ENCODE results near the gene VIPR2. TPM values are rescaled to one million over a fixed set of nuclear protein-coding genes. Genes with fewer than 3 reads are reported as not detected.

VIPR2 gene
- total and polyA plus RNA-seq, 11 donors = 3.3 to 27.0 (median 18.5) TPM

DNA sequence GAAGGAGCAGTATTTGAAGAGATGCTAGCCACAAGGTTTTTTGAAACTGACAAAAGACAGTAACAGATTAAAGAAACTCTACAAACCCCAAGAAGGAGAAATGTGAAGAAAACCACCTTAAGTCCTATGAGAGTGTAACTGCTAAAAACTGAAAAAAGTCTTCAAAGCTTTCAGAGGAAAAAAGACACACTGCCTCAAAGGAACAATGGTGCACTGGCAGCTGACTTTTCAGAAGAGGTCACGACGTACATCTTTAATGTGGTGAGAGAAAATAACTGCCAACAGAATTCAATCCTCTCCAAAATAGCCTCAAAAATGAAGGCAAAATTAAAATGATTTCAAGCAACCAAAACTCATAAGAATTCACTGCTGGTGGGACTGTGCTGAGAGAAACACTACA is 94.0 kb downstream of the VIPR2 start:
- DNase-seq (no peak), ATAC-seq (no peak)
- Histone ChIP-seq H3K4me1 (no peaks in the 10 kb centered on the region), H3K4me3 (no peak overlapping the region), H3K9me3 (peaks cover 0 to 11% (median 0%) of the 10 kb centered on the region in 12 donors), H3K36me3 (peaks cover 0 to 10% (median 0%) of the 10 kb centered on the region in 9 donors), H3K27me3 (no peaks in the 10 kb centered on the region), H3K27ac (no peak overlapping the region)
- intact Hi-C loops (cut with DNase I) = no loop called here
- 83 to 96% (median 90%) methylated on average over 2 of the region's 2 CpGs for WGBS, 4 donors
- TF ChIP-seq, protein P1, sequence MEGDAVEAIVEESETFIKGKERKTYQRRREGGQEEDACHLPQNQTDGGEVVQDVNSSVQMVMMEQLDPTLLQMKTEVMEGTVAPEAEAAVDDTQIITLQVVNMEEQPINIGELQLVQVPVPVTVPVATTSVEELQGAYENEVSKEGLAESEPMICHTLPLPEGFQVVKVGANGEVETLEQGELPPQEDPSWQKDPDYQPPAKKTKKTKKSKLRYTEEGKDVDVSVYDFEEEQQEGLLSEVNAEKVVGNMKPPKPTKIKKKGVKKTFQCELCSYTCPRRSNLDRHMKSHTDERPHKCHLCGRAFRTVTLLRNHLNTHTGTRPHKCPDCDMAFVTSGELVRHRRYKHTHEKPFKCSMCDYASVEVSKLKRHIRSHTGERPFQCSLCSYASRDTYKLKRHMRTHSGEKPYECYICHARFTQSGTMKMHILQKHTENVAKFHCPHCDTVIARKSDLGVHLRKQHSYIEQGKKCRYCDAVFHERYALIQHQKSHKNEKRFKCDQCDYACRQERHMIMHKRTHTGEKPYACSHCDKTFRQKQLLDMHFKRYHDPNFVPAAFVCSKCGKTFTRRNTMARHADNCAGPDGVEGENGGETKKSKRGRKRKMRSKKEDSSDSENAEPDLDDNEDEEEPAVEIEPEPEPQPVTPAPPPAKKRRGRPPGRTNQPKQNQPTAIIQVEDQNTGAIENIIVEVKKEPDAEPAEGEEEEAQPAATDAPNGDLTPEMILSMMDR (IDR thresholded peaks at IDR 0.05) = no peak
- no peak for TF ChIP-seq POLR2A (IDR thresholded peaks at IDR 0.05)

DNA sequence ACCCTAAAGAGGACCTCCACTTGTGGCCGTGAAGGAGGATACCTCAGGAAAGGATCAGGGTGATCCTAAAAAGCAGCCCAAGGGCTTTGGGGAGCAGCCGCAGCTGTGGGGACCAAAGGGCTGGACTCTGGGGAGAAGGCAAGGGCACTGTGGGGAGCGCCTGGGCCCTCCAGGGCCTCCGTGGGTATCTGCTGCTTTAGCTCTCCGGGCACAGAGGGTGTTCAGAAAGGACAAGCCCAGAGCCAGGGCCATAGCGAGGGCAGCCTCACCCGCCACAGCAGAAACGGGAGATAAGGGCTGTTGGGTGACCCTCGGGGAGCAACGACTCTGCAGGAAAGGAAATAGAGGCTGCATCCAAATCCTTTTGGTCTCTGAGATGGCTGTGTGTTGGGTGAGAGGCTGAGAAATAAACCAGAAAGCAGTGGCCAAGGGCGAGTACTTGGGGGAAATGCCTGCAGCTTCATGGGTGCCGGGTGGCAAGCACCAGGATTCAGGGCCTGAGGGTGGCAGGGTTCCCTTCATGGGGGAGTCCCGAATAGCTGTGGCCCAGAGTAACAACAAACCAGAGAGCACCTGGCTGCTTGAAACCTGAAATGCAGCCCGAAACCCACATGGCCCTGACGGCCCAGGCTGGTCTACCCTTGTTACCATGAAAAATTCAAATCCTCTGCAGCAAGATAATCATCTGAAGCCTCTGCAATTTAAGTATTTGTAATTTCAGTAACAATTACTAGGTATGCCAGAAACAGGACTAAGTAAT is 95.2 kb downstream of the VIPR2 start:
- intact Hi-C loops (cut with DNase I) = no loop called here
- Histone ChIP-seq H3K36me3 (peaks cover 0 to 2% (median 0%) of the 10 kb centered on the region in 9 donors), H3K27me3 (no peaks in the 10 kb centered on the region), H3K27ac (no peak overlapping the region), H3K9me3 (peaks cover 0 to 11% (median 0%) of the 10 kb centered on the region in 12 donors), H3K4me1 (no peaks in the 10 kb centered on the region), H3K4me3 (no peak overlapping the region)
- ATAC-seq (no peak), DNase-seq (no peak)
- TF ChIP-seq, protein P1 (IDR thresholded peaks at IDR 0.05) = no peak
- no peak for TF ChIP-seq POLR2A (IDR thresholded peaks at IDR 0.05)
- 80 to 90% (median 84%) methylated on average over 15 of the region's 15 CpGs for WGBS, 4 donors

DNA sequence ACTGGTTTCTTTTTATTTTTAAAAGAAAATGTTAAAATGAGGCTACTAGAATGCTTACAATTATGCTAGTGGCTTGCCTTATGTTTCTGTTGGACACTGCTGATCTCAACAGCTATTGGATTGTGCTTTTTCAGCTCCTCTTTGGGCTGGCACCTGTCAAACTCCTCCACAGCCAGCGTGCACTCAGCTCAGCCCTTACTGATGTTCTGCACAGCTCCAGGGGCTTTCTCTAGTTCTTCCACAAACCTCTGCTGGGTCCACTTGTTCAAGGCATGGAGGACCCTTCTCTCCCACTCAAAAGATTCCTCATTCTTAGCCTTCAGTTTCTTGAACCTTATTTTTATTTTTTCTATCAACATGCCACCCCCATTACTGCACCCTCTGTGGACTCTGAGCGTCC is 96.0 kb downstream of the VIPR2 start:
- 67 to 85% (median 78%) methylated on average over 2 of the region's 2 CpGs for WGBS, 4 donors
- Histone ChIP-seq H3K27me3 (no peaks in the 10 kb centered on the region), H3K36me3 (no peaks in the 10 kb centered on the region), H3K4me1 (no peaks in the 10 kb centered on the region), H3K9me3 (peaks cover 0 to 17% (median 0%) of the 10 kb centered on the region in 12 donors), H3K27ac (no peak overlapping the region), H3K4me3 (no peak overlapping the region)
- ATAC-seq (no peak), DNase-seq (no peak)
- intact Hi-C loops (cut with DNase I) = no loop called here
- TF ChIP-seq, protein P1 (IDR thresholded peaks at IDR 0.05) = no peak
- no peak for TF ChIP-seq POLR2A (IDR thresholded peaks at IDR 0.05)

DNA sequence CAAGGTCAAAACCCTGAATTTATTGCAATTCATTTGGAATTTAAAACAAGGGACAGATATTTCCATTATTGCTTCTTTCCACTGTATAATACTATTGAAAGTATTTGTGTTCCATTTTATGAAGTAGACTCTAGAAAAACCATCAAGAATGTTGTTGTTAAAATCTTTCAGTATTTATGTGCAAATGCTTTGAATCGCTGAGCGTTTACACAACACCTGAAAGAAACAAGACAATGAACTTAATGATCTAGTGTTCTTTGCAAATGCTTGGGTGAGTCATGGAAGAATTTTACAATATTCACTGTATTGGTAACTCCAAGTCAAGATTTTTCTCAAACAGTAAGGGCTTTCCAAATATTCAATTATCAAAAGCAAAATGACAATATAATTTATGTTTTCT is 97.1 kb downstream of the VIPR2 start:
- ATAC-seq (no peak), DNase-seq (no peak)
- Histone ChIP-seq H3K27me3 (no peaks in the 10 kb centered on the region), H3K27ac (no peak overlapping the region), H3K4me3 (no peak overlapping the region), H3K9me3 (peaks cover 0 to 20% (median 0%) of the 10 kb centered on the region in 12 donors), H3K4me1 (peaks cover 0 to 2% (median 0%) of the 10 kb centered on the region in 12 donors), H3K36me3 (no peaks in the 10 kb centered on the region)
- 86 to 97% (median 92%) methylated on average over 2 of the region's 2 CpGs for WGBS, 4 donors
- TF ChIP-seq, protein P1 (IDR thresholded peaks at IDR 0.05) = no peak
- no peak for TF ChIP-seq POLR2A (IDR thresholded peaks at IDR 0.05)
- intact Hi-C loops (cut with DNase I) = no loop called here
